HG03354 (cell line): ENCODE results near the gene UBR2.
"Not testable (repeated sequence)": the region's sequence is repeated elsewhere in the genome, so short reads cannot be mapped to it uniquely, and the experiment has no call there.

Source experiments
- ATAC-seq: cut with Tn5 transposase; IDR thresholded peaks from one replicate; pipeline ENCODE4 v1.9.1; 2021; ENCODE audit warnings: mild to moderate bottlenecking; ENCODE audit not compliant: unreplicated experiment, poor library complexity, severe bottlenecking

Gene UBR2

GRCh38 chr6:42714098-42714761 lies 150.4 kb downstream of the UBR2 start:
- ATAC-seq, result no peak

- no peak for ATAC-seq
Observed at GRCh38 chr6:42715871-42716270, 152.0 kb downstream of the UBR2 start.

DNA sequence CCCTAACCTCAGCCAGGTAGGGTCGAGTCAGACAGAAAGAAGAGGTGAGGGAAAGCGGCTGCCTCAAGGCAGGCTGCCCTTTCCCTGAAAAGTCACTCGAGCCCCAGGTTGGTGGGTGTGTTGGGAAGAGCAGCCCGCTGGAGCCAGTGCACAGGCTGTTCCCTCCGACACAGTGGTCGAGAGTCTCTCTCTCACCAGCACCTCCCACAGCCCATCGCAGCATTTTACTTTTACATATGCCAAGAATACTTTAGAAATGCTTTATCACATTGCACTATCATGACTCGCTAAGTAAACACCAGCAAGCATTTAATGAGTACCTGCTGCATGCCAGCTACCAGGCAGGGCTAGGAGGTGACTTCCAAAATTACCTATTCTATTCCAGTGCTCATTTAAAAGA lies 156.9 kb downstream of the UBR2 start:
- no peak for ATAC-seq

DNA sequence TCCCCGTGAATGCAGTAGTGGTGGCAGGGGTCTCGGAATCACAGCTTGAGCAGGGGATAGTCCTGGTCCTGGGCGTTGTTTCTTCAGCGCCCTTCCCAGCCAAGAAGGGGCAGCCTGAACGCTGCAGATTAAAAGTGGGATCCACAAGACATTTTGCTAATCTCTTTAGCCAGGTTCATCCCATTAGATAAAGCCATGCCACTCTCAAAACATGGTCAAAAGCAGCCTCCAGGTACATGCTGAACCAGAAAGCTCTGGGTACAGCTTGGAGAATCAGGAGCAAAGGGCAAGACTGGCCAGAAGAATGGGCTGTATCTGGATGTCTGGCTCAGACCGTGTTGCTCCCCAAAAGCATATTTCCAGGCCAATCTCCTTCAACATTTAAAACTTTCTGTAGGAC lies 158.7 kb downstream of the UBR2 start, which contains the start of gene PRPH2:
PRPH2 (minus strand) TSS at position 101 of the 400 bp plus-strand sequence. CDS start 263 bp downstream, outside the sequence.
- no peak for ATAC-seq

- no peak for ATAC-seq
Observed at GRCh38 chr6:42724825-42725224, 161.0 kb downstream of the UBR2 start.

DNA sequence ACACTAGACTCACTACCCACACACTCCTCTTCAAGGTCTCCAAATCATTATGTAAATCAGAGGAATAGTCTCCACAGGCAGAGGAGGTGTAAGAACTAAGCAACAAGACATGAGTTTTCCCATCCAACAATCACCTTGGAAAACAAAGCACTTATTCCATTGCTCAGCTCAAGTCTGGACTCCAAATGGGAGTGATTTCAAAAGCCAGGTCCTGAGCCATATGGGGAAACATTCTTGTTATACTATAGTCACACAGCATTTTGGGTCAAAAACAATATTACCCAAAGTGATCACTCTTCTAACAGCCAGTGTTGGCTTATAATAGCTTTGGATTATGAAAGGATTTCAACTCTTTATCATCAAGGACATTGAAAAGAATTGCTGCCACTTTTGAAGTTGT lies 162.2 kb downstream of the UBR2 start:
- no peak for ATAC-seq

GRCh38 chr6:42726485-42727086 lies 162.8 kb downstream of the UBR2 start:
- ATAC-seq, result peak; percentile 83

- no peak for ATAC-seq
Observed at GRCh38 chr6:42727087-42727611, 163.3 kb downstream of the UBR2 start.

GRCh38 chr6:42727627-42728026 lies 163.8 kb downstream of the UBR2 start:
- no peak for ATAC-seq

- ATAC-seq, result no peak
Observed at GRCh38 chr6:42729731-42730130, 165.9 kb downstream of the UBR2 start.

GRCh38 chr6:42733867-42734481 lies 170.1 kb downstream of the UBR2 start:
- not testable (repeated sequence) for ATAC-seq

DNA sequence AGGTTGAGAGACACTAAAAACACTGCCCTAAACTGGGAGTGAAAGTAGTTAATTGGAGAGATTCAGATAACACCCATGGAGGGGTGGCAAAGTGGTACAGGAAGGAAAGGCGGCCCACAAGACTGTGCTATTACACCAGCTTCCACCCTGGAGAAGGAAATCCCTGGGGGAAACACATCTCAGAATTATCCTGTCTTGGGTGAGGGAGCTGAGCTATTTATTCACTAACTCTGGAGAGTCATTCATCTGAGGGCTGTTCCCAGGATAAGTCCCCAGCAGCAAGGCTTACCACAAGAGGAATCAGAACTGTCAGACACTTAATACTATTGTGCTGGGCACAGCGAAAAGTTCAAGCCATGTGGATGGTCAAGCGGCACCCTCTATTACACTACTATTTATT lies 172.1 kb downstream of the UBR2 start:
- ATAC-seq, result no peak

DNA sequence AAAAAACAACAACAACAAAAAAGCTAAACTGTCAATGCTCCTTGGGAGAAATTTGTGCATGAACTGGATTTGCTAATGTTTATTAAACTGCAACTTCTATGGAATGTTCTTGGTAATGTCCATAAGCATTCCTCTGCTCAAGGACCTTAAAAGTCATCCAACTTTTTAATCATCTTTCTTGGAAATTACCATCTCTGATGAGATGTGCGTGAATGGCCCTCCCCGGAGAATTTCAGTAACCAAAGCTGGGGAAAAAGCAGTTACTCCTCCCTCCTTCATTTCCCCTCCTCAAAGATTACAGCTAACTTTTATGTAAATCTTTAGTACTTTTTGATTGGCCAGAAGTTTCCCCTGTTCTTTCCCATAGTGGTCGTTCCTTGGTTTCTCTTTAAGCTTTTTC lies 176.9 kb downstream of the UBR2 start:
- no peak for ATAC-seq

- ATAC-seq, result no peak
Observed at GRCh38 chr6:42742116-42742894, 178.5 kb downstream of the UBR2 start.
